ENCODE results near the gene NME1.
"Not testable (repeated sequence)": the region's sequence is repeated elsewhere in the genome, so short reads cannot be mapped to it uniquely, and the experiment has no call there.

The NME1 gene

GRCh38 chr17:51153210-51154072 is at the start of gene NME1:
NME1 (plus strand) TSS chr17:51153559; CDS start chr17:51155655, 2,096 bp downstream.
- H3K4me3 ChIP-seq (ENCODE audit: low read length) = peak within 1 kb of the TSS; percentile 96
- TF ChIP-seq, protein P1, sequence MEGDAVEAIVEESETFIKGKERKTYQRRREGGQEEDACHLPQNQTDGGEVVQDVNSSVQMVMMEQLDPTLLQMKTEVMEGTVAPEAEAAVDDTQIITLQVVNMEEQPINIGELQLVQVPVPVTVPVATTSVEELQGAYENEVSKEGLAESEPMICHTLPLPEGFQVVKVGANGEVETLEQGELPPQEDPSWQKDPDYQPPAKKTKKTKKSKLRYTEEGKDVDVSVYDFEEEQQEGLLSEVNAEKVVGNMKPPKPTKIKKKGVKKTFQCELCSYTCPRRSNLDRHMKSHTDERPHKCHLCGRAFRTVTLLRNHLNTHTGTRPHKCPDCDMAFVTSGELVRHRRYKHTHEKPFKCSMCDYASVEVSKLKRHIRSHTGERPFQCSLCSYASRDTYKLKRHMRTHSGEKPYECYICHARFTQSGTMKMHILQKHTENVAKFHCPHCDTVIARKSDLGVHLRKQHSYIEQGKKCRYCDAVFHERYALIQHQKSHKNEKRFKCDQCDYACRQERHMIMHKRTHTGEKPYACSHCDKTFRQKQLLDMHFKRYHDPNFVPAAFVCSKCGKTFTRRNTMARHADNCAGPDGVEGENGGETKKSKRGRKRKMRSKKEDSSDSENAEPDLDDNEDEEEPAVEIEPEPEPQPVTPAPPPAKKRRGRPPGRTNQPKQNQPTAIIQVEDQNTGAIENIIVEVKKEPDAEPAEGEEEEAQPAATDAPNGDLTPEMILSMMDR (conservative IDR thresholded peaks at IDR 0.05; ENCODE audit: low read length) = peak; percentile 90
- peak; percentile 100 for DNase-seq (ENCODE audit: low read depth)

GRCh38 chr17:51107778-51108177 is 45.6 kb upstream of the NME1 start:
- no peak for DNase-seq (ENCODE audit: low read depth)
- no peak overlapping the region for H3K4me3 ChIP-seq (ENCODE audit: low read length)
- TF ChIP-seq, protein P1 (conservative IDR thresholded peaks at IDR 0.05; ENCODE audit: low read length) = no peak

DNA sequence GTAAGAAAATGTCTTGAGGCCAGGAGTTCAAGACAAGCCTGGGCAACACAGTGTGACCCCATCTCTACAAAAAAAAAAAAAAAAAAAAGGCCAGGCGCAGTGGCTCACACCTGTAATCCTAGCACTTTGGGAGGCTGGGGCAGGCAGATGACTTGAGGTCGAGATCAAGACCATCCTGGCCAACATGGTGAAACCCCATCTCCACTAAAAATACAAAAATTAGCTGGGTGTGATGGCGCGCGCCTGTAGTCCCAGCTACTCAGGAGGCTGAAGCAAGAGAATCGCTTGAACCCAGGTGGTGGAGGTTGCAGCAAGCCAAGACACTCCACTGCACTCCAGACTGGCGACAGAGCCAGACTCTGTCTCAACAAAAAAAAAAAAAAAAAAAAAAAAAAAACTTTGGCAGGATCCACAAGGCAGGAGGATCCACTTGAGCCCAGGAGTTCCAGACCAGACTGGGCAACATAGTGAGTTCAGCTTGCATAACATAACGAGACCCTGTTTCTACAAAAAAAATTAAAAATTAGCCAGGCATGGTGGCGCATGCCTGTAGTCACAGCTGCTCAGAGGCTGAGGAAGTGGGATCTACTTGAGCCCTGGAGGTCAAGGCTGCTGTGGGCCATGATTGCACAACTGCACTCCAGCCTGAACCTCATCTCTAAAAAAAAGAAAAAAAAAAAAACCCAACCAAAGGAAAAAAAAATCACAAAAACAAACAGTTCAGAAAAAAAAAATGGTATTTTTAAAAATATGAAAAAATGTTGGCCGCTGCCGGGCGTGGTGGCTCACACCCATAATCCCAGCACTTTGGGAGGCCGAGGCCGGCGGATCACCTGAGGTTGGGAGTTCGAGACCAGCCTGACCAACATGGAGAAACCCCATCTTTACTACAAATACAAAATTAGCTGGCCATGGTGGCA is 40.8 kb upstream of the NME1 start:
- DNase-seq (ENCODE audit: low read depth) = peak; percentile 69
- H3K4me3 ChIP-seq (ENCODE audit: low read length) = not testable (repeated sequence)

- TF ChIP-seq, protein P1 (conservative IDR thresholded peaks at IDR 0.05; ENCODE audit: low read length) = no peak
- no peak for DNase-seq (ENCODE audit: low read depth)
- H3K4me3 ChIP-seq (ENCODE audit: low read length) = no peak overlapping the region
Observed at GRCh38 chr17:51115179-51115578, 38.2 kb upstream of the NME1 start.

GRCh38 chr17:51118330-51119195 is 34.8 kb upstream of the NME1 start:
- peak overlapping the region; percentile 98 for H3K4me3 ChIP-seq (ENCODE audit: low read length)
- TF ChIP-seq, protein P1 (conservative IDR thresholded peaks at IDR 0.05; ENCODE audit: low read length) = no peak
- DNase-seq (ENCODE audit: low read depth) = no peak

GRCh38 chr17:51119415-51120356 is 33.7 kb upstream of the NME1 start:
- TF ChIP-seq, protein P1 (conservative IDR thresholded peaks at IDR 0.05; ENCODE audit: low read length) = peak; percentile 43
- DNase-seq (ENCODE audit: low read depth) = peak; percentile 41

More at GRCh38 chr17:51119415-51120356, 33.7 kb upstream of the NME1 start:
- H3K4me3 ChIP-seq (ENCODE audit: low read length) = peak overlapping the region; percentile 98

Measured in AG10803 (cell line).